CD14-positive monocyte (primary cell): ENCODE measurements around the gene PDLIM5. TPM values are rescaled to one million over a fixed set of nuclear protein-coding genes. Genes with fewer than 3 reads are reported as not detected.
"Not testable (repeated sequence)": the region's sequence is repeated elsewhere in the genome, so short reads cannot be mapped to it uniquely, and the experiment has no call there.

Experiments used
- DNase-seq, 3 donors: peaks; one replicate each; pipeline ENCODE4 v3.0.0-alpha.2; 2011 to 2022
- H2AFZ ChIP-seq: 2 replicates; pipeline ENCODE4 v1.6.0; 2012; ENCODE audit warnings: mild to moderate bottlenecking, low read depth, low read length, inconsistent platforms; ENCODE audit not compliant: insufficient read depth, poor library complexity, severe bottlenecking
- H3K27ac ChIP-seq, 2 donors: 1 replicate in 1 of 2; 2 replicates in 1 of 2; pipeline ENCODE4 v1.5.1; 2012 to 2013; ENCODE audit warnings: low read length in 2 of 2, control low read depth in 1 of 2, inconsistent platforms in 1 of 2, low read depth in 1 of 2, mild to moderate bottlenecking in 1 of 2
- H3K27me3 ChIP-seq, 2 donors: one replicate each; pipeline versions ENCODE4 v1.6.0 to v1.6.1; 2011 to 2013; ENCODE audit warnings: low read length in 2 of 2; ENCODE audit not compliant: control insufficient read depth in 2 of 2, insufficient read depth in 2 of 2
- H3K36me3 ChIP-seq, 2 donors: replicated peaks in 1 of 2; 1 replicate in 1 of 2; 2 replicates in 1 of 2; pipeline versions ENCODE4 v1.5.1 to v1.6.1; 2012 to 2013; ENCODE audit warnings: low read length in 2 of 2, control low read depth in 1 of 2, inconsistent platforms in 1 of 2, mild to moderate bottlenecking in 1 of 2; ENCODE audit not compliant: insufficient read depth in 2 of 2, control insufficient read depth in 1 of 2
- H3K4me1 ChIP-seq, 2 donors: 1 replicate in 1 of 2; 2 replicates in 1 of 2; pipeline versions ENCODE4 v1.5.1 to v1.6.1; 2012 to 2013; ENCODE audit warnings: low read length in 2 of 2, control low read depth in 1 of 2, inconsistent platforms in 1 of 2, mild to moderate bottlenecking in 1 of 2, moderate library complexity in 1 of 2; ENCODE audit not compliant: insufficient read depth in 2 of 2, control insufficient read depth in 1 of 2
- H3K4me2 ChIP-seq: replicated peaks from 2 replicates; pipeline ENCODE3; 2012; ENCODE audit warnings: low read length, moderate library complexity, mild to moderate bottlenecking; ENCODE audit not compliant: poor library complexity, severe bottlenecking; ENCODE audit errors: extremely low read depth
- H3K4me3 ChIP-seq, 3 experiments: fragments of 200-600 bp in 1 of 3; sonication (generic) in 1 of 3; replicated peaks in 1 of 3; 1 replicate in 2 of 3; 2 replicates in 1 of 3; pipeline ENCODE4 v1.5.1; 2011 to 2013; ENCODE audit warnings: low read length in 3 of 3, mild to moderate bottlenecking in 3 of 3, control low read depth in 2 of 3, low read depth in 2 of 3, inconsistent platforms in 1 of 3, moderate library complexity in 1 of 3
- H3K79me2 ChIP-seq: 2 replicates; pipeline ENCODE4 v1.6.0; 2012; ENCODE audit warnings: mild to moderate bottlenecking, control low read depth, inconsistent platforms, low read length, moderate library complexity; ENCODE audit not compliant: insufficient read depth
- H3K9ac ChIP-seq: 2 replicates; pipeline ENCODE4 v1.6.0; 2017; ENCODE audit warnings: low read length, mild to moderate bottlenecking; ENCODE audit not compliant: insufficient read depth, poor library complexity, severe bottlenecking
- H3K9me3 ChIP-seq, 2 donors: replicated peaks in 1 of 2; 1 replicate in 1 of 2; 2 replicates in 1 of 2; pipeline versions ENCODE4 v1.5.1 to v1.6.1; 2012 to 2013; ENCODE audit warnings: low read length in 2 of 2, control low read depth in 1 of 2; ENCODE audit not compliant: control insufficient read depth in 1 of 2, insufficient read depth in 1 of 2
- H4K20me1 ChIP-seq: 2 replicates; pipeline ENCODE4 v1.6.0; 2012; ENCODE audit warnings: mild to moderate bottlenecking, low read length, control low read depth, moderate library complexity; ENCODE audit not compliant: insufficient read depth
- H3K27ac Mint-ChIP-seq, 7 donors: one replicate each; pipeline ENCODE4 v1.8.0; 2020; ENCODE audit warnings: mild to moderate bottlenecking in 7 of 7, mixed read lengths in 7 of 7, moderate library complexity in 6 of 7, inconsistent platforms in 2 of 7
- H3K27me3 Mint-ChIP-seq, 3 donors: one replicate each; pipeline ENCODE4 v1.8.0; 2021 to 2022; ENCODE audit warnings: low read depth in 3 of 3, mild to moderate bottlenecking in 3 of 3, mixed read lengths in 3 of 3, moderate library complexity in 3 of 3, inconsistent platforms in 1 of 3
- H3K36me3 Mint-ChIP-seq, 2 donors: one replicate each; pipeline ENCODE4 v1.8.0; 2020; ENCODE audit warnings: mixed read lengths in 2 of 2, inconsistent platforms in 1 of 2, mild to moderate bottlenecking in 1 of 2
- H3K4me1 Mint-ChIP-seq: one replicate; pipeline ENCODE4 v1.8.0; 2020; ENCODE audit warnings: mild to moderate bottlenecking, mixed read lengths
- H3K4me3 Mint-ChIP-seq, 2 donors: one replicate each; pipeline ENCODE4 v1.8.0; 2020; ENCODE audit warnings: mild to moderate bottlenecking in 2 of 2, mixed read lengths in 2 of 2, moderate library complexity in 1 of 2
- H3K9me3 Mint-ChIP-seq, 7 donors: one replicate each; pipeline ENCODE4 v1.8.0; 2020 to 2022; ENCODE audit warnings: mixed read lengths in 7 of 7, mild to moderate bottlenecking in 6 of 7, moderate library complexity in 6 of 7, inconsistent platforms in 2 of 7
- CTCF ChIP-seq: fragments of 200-600 bp; IDR thresholded peaks from one replicate; pipeline ENCODE4 v1.8.0; 2022; ENCODE audit warnings: antibody characterized with exemption, mild to moderate bottlenecking
- WGBS: methylation state at CpG from one replicate; pipeline ENCODE4 v1.1.5; 2013; ENCODE audit warnings: missing lambda C conversion rate; ENCODE audit not compliant: insufficient coverage; 5-methylcytosine and 5-hydroxymethylcytosine counted together
- intact Hi-C, 2 donors: fragments of 100-400 bp; cut with micrococcal nuclease; formaldehyde crosslinking; loops; one replicate each; pipeline versions ENCODE4 v1.15.0 to v1.15.1; 2023
- polyA plus RNA-seq, 3 donors: library from polyadenylated mRNA; depleted of rRNA in 1 of 3; unstranded in 2 of 3; stranded (reverse) in 1 of 3; fragments of 300-500 nt in 2 of 3; fragments of >200 nt in 1 of 3; fragmentation: Illumina TruSeq in 2 of 3; gene quantifications; 1 replicate in 2 of 3; 2 replicates in 1 of 3; pipeline ENCODE4 v1.2.3, GENCODE V29; 2012 to 2021

PDLIM5 gene
- polyA plus RNA-seq, 3 donors = 75.3 to 105 (median 80.9) TPM

- Histone ChIP-seq H4K20me1 (peaks cover 72% of the 10 kb centered on the region), H3K79me2 (peaks cover 7% of the 10 kb centered on the region), H3K4me2 (no peak overlapping the region), H3K36me3 (no peaks in the 10 kb centered on the region), H3K9me3 (peaks cover 0 to 4% of the 10 kb centered on the region in 2 donors), H3K4me1 (no peaks in the 10 kb centered on the region), H3K27ac (no peak overlapping the region), H3K4me3 (no peak overlapping the region), H3K9ac (no peak overlapping the region), H3K27me3 (no peaks in the 10 kb centered on the region), H2AFZ (no peak overlapping the region)
- no peaks in the 10 kb centered on the region for H3K4me1 Mint-ChIP-seq
- WGBS = no CpG with 5 or more reads among the region's 4 CpGs
- H3K9me3 Mint-ChIP-seq = peaks cover 0 to 8% (median 2%) of the 10 kb centered on the region in 7 donors
- peaks cover 0 to 1% (median 0%) of the 10 kb centered on the region in 3 donors for H3K27me3 Mint-ChIP-seq
- H3K4me3 Mint-ChIP-seq = no peak overlapping the region
- intact Hi-C loops = no loop called here
- peak overlapping the region in 1 of 7 donors; percentile 61 for H3K27ac Mint-ChIP-seq
- DNase-seq = no peak
- peaks cover 0 to 12% of the 10 kb centered on the region in 2 donors for H3K36me3 Mint-ChIP-seq
- TF ChIP-seq CTCF = no peak
These were observed 18.4 kb downstream of the PDLIM5 start for GRCh38 chr4:94470132-94470531.

GRCh38 chr4:94470782-94471181, 19.0 kb downstream of the PDLIM5 start:
- H2AFZ ChIP-seq, H3K27me3 Mint-ChIP-seq, intact Hi-C loops, H3K4me1 ChIP-seq, H3K4me1 Mint-ChIP-seq, H3K4me2 ChIP-seq, H3K79me2 ChIP-seq, H3K36me3 ChIP-seq, DNase-seq, H3K27me3 ChIP-seq, H3K4me3 Mint-ChIP-seq, H3K9me3 ChIP-seq, H3K9me3 Mint-ChIP-seq, H3K9ac ChIP-seq, H3K4me3 ChIP-seq, H3K27ac ChIP-seq: not testable (repeated sequence)
- H4K20me1 ChIP-seq = peaks cover 72% of the 10 kb centered on the region
- WGBS = 93% methylated on average over 3 of the region's 4 CpGs
- H3K27ac Mint-ChIP-seq = peak overlapping the region in 1 of 7 donors; percentile 69
- H3K36me3 Mint-ChIP-seq = peaks cover 0 to 12% of the 10 kb centered on the region in 2 donors
